Activated CD4-positive, alpha-beta memory T cell treated with anti-CD3 and anti-CD28 coated beads for 36 hours (primary cell): ENCODE measurements around the gene TRPM7. TPM values are rescaled to one million over a fixed set of nuclear protein-coding genes. Genes with fewer than 3 reads are reported as not detected.
"Not testable (repeated sequence)": the region's sequence is repeated elsewhere in the genome, so short reads cannot be mapped to it uniquely, and the experiment has no call there.

Experiments used
- CTCF ChIA-PET: fragments of 350-600 bp; sonication (Branson Sonifier 250); formaldehyde crosslinking; loops from one replicate; lab custom pipeline; 2021; ENCODE audit warnings: antibody characterized with exemption, inconsistent platforms; lab: Charles Lee
- POLR2A ChIA-PET: fragments of 350-600 bp; sonication (Branson Sonifier 250); formaldehyde crosslinking; loops from one replicate; lab custom pipeline; 2021; ENCODE audit warnings: antibody characterized with exemption; lab: Charles Lee
- DNase-seq: peaks from one replicate; pipeline ENCODE4 v3.0.0-alpha.2; 2020
- H3K27ac Mint-ChIP-seq: one replicate; pipeline ENCODE4 v1.8.0; 2021; ENCODE audit warnings: mixed read lengths
- H3K27me3 Mint-ChIP-seq: one replicate; pipeline ENCODE4 v1.8.0; 2021; ENCODE audit warnings: mixed read lengths
- H3K36me3 Mint-ChIP-seq: one replicate; pipeline ENCODE4 v1.8.0; 2021; ENCODE audit warnings: mixed read lengths
- H3K4me1 Mint-ChIP-seq: one replicate; pipeline ENCODE4 v1.8.0; 2021; ENCODE audit warnings: low read depth, mixed read lengths
- H3K4me3 Mint-ChIP-seq: one replicate; pipeline ENCODE4 v1.8.0; 2021; ENCODE audit warnings: mild to moderate bottlenecking, mixed read lengths
- H3K9me3 Mint-ChIP-seq: one replicate; pipeline ENCODE4 v1.8.0; 2021; ENCODE audit warnings: mixed read lengths
- intact Hi-C: fragments of 100-400 bp; cut with micrococcal nuclease; formaldehyde crosslinking; loops from one replicate; pipeline ENCODE4 v1.15.1; 2023
- total RNA-seq, 2 experiments: library from RNA; stranded (reverse); gene quantifications; one replicate each; pipeline ENCODE4 v1.2.3, GENCODE V29; 2021

TRPM7 gene
- 10 to 100 TPM; 37.4 to 44.8 TPM for total RNA-seq

GRCh38 chr15:50686469-50687301 is at the start of gene TRPM7:
Gene TRPM7 (minus strand): TSS chr15:50686797. CDS start chr15:50686533, 264 bp downstream.
- peak; percentile 93 for DNase-seq
- ChIA-PET CTCF (interaction anchor here (2.3 kb wide), 1 partner anchor 11 kb away, joined by 15 read pairs; no protein-coding TSS in a partner anchor), POLR2A (interaction anchor here (1.1 to 2.0 kb wide), 5 partner anchors 11 to 223 kb away, joined by 3 to 8 read pairs (median 4); partner anchors contain the start of gene SPPL2A)
- Mint-ChIP-seq H3K27me3 (no peaks in the 10 kb centered on the region), H3K36me3 (peaks cover 32% of the 10 kb centered on the region), H3K4me1 (peaks cover 51% of the 10 kb centered on the region), H3K4me3 (peak within 1 kb of the TSS; percentile 99), H3K9me3 (no peaks in the 10 kb centered on the region), H3K27ac (peak within 1 kb of the TSS; percentile 100)
- intact Hi-C loops, result loop anchor here (1.0 to 2.0 kb wide), 5 partner anchors 32 to 332 kb away; partner anchors contain the start of gene GABPB1

DNA sequence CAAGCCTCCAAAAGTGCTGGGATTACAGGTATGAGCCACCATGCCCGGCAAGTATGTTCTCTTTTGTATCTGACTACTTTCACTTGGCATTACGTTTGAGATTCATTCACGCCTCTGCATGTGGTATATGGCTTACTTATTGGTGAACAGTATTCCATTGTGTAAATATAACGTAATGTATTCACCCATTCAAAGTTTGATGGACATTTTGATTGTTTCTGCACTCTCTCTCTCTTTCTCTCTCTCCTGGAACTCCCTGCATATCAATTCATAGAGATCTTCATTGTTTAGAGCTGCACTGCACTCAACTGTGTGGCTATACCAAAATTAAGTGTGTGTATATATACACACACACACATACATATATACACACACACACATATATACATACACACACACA is 48.6 kb upstream of the TRPM7 start:
- no peaks in the 10 kb centered on the region for H3K27me3 Mint-ChIP-seq
- H3K27ac Mint-ChIP-seq, result no peak overlapping the region
- H3K36me3 Mint-ChIP-seq, result peaks cover 39% of the 10 kb centered on the region
- CTCF ChIA-PET, result no interaction called here
- no peak for DNase-seq
- intact Hi-C loops, result no loop called here
- POLR2A ChIA-PET, result no interaction called here
- no peaks in the 10 kb centered on the region for H3K9me3 Mint-ChIP-seq
- H3K4me1 Mint-ChIP-seq, result no peaks in the 10 kb centered on the region
- H3K4me3 Mint-ChIP-seq, result no peak overlapping the region

GRCh38 chr15:50726315-50726714 is 39.7 kb upstream of the TRPM7 start:
- CTCF ChIA-PET, result interaction anchor here (1.3 to 1.5 kb wide), 2 partner anchors 50 to 150 kb away, joined by 6 to 10 read pairs; no protein-coding TSS in a partner anchor
- intact Hi-C loops, result loop anchor here (10.0 kb wide), 1 partner anchor 68 kb away; no protein-coding TSS in a partner anchor
- no peak overlapping the region for H3K4me3 Mint-ChIP-seq
- H3K36me3 Mint-ChIP-seq, result peaks cover 20% of the 10 kb centered on the region
- peaks cover 12% of the 10 kb centered on the region for H3K4me1 Mint-ChIP-seq
- no peaks in the 10 kb centered on the region for H3K9me3 Mint-ChIP-seq
- no peak for DNase-seq
- H3K27me3 Mint-ChIP-seq, result no peaks in the 10 kb centered on the region
- POLR2A ChIA-PET, result interaction anchor here (0.6 kb wide), 1 partner anchor 38 kb away, joined by 3 read pairs; no protein-coding TSS in a partner anchor
- no peak overlapping the region for H3K27ac Mint-ChIP-seq

- ChIA-PET POLR2A (no interaction called here), CTCF (interaction anchor here (0.6 to 1.7 kb wide), 3 partner anchors 11 to 138 kb away, joined by 3 to 4 read pairs (median 4); no protein-coding TSS in a partner anchor)
- H3K27ac Mint-ChIP-seq, result no peak overlapping the region
- no peak for DNase-seq
- no peaks in the 10 kb centered on the region for H3K27me3 Mint-ChIP-seq
- no peaks in the 10 kb centered on the region for H3K4me1 Mint-ChIP-seq
- intact Hi-C loops, result no loop called here
- no peak overlapping the region for H3K4me3 Mint-ChIP-seq
- H3K9me3 Mint-ChIP-seq, result no peaks in the 10 kb centered on the region
- peaks cover 14% of the 10 kb centered on the region for H3K36me3 Mint-ChIP-seq
These were observed 32.1 kb upstream of the TRPM7 start for GRCh38 chr15:50718700-50719125.

GRCh38 chr15:50712018-50712417 is 25.4 kb upstream of the TRPM7 start:
- H3K4me1 Mint-ChIP-seq, result no peaks in the 10 kb centered on the region
- H3K27me3 Mint-ChIP-seq, result no peaks in the 10 kb centered on the region
- POLR2A ChIA-PET, result interaction anchor here (0.5 kb wide), 1 partner anchor 13 kb away, joined by 3 read pairs; no protein-coding TSS in a partner anchor
- no peak overlapping the region for H3K27ac Mint-ChIP-seq
- no peak for DNase-seq
- no peaks in the 10 kb centered on the region for H3K9me3 Mint-ChIP-seq
- CTCF ChIA-PET, result no interaction called here
- intact Hi-C loops, result no loop called here
- no peak overlapping the region for H3K4me3 Mint-ChIP-seq
- peaks cover 7% of the 10 kb centered on the region for H3K36me3 Mint-ChIP-seq

DNA sequence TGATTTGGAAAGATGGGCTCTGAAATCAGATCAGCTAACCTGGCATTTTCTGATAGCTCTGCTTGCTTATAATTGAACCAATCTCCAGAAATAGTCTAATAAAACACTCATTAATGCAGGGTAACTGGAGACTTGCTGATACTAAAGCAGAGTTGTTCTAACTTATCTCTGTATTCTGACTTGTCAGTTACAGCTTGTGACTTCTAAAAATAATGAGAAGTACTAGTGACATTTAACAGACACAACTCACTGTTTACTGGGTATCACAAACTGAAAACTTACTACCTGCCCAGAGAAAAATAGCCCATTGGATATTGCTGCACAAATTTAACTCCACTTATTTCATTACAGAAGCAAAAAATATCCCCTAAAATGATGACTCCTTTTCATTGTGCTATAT is 24.0 kb upstream of the TRPM7 start:
- H3K4me1 Mint-ChIP-seq, result no peaks in the 10 kb centered on the region
- no peak for DNase-seq
- H3K27me3 Mint-ChIP-seq, result no peaks in the 10 kb centered on the region
- POLR2A ChIA-PET, result no interaction called here
- no peak overlapping the region for H3K27ac Mint-ChIP-seq
- CTCF ChIA-PET, result interaction anchor here (0.6 kb wide), 1 partner anchor 225 kb away, joined by 3 read pairs; no protein-coding TSS in a partner anchor
- intact Hi-C loops, result no loop called here
- H3K9me3 Mint-ChIP-seq, result no peaks in the 10 kb centered on the region
- peaks cover 8% of the 10 kb centered on the region for H3K36me3 Mint-ChIP-seq
- no peak overlapping the region for H3K4me3 Mint-ChIP-seq

DNA sequence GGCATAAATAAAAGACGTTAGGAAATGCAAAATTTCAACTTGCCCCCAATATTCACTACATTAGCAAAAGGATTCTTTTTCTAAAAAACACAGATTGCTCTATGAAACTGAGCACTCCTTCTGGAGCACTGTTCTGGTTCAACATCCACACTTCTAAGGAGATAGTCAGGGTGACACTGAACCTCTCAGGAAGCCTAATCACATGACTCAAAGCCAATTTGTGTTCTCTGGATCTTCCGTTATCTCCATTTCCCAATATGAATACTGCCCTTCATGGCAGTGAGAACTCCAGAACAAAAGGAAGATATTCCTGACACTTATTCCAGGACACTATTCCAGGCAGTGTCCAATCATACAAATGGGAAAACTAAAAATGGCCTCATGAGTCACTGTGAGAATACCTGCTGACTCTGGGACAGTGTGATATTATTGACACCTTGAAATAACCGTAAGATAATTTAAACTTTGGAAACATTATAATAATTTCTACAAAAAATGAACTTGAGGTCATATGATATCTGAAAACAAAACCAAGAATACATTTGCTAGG is 21.4 kb upstream of the TRPM7 start:
- CTCF ChIA-PET, result no interaction called here
- intact Hi-C loops, result no loop called here
- POLR2A ChIA-PET, result no interaction called here
- H3K36me3 Mint-ChIP-seq, result peaks cover 10% of the 10 kb centered on the region
- no peak for DNase-seq
- H3K27me3 Mint-ChIP-seq, result no peaks in the 10 kb centered on the region
- no peaks in the 10 kb centered on the region for H3K9me3 Mint-ChIP-seq
- no peak overlapping the region for H3K4me3 Mint-ChIP-seq
- H3K27ac Mint-ChIP-seq, result no peak overlapping the region
- no peaks in the 10 kb centered on the region for H3K4me1 Mint-ChIP-seq

DNA sequence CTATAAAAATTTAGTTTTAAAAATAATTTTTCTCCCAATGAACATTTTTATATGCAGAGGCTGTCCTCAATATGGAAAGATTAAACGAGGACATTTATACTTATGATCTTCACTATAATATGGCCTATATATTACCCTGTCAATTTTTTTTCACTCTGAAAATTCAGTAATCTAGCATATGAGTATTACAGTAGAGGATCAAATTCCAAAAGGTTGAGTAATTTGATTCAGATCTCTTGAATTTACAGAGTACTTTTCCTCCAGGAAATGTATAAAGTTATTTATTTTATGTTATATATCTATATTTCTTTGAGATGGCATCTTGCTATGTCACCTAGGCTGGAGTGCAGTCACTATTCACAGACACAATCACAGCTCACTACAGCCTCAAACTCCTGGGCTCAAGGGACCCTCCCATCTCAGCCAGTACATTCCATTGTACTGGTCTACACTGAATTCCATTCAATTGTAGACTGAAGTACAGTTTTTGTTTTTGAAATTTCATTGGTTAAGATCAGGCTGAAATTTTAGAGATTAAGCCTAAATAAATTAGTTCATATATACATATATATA is 16.3 kb upstream of the TRPM7 start:
- no peaks in the 10 kb centered on the region for H3K9me3 Mint-ChIP-seq
- no peak overlapping the region for H3K4me3 Mint-ChIP-seq
- CTCF ChIA-PET, result no interaction called here

DNA sequence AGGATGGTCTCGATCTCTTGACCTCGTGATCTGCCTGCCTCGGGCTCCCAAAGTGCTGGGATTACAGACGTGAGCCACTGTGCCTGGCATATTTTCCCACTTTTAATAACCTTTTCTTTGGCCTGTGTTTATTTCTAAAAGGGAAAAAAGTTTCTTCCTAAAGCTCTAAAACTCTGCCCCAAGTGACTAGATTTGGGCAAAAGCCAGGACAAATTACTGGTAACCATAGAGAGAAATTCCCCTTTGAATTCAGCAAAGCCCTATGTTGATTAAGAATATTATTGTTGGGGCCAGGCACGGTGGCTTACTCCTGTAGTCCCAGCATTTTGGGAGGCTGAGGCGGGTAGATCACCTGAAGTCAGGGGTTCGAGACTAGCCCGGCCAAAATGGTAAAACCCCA is 11.5 kb upstream of the TRPM7 start:
- H3K36me3 Mint-ChIP-seq, result peaks cover 3% of the 10 kb centered on the region
- intact Hi-C loops, result no loop called here
- ChIA-PET POLR2A (no interaction called here), CTCF (no interaction called here)
- peaks cover 2% of the 10 kb centered on the region for H3K4me1 Mint-ChIP-seq
- no peaks in the 10 kb centered on the region for H3K9me3 Mint-ChIP-seq
- no peak for DNase-seq
- no peaks in the 10 kb centered on the region for H3K27me3 Mint-ChIP-seq
- no peak overlapping the region for H3K27ac Mint-ChIP-seq
- H3K4me3 Mint-ChIP-seq, result no peak overlapping the region

More for the DNA sequence above, 16.3 kb upstream of the TRPM7 start:
- Mint-ChIP-seq H3K36me3 (peaks cover 10% of the 10 kb centered on the region), H3K4me1 (no peaks in the 10 kb centered on the region), H3K27ac (no peak overlapping the region), H3K27me3 (no peaks in the 10 kb centered on the region)
- POLR2A ChIA-PET, result no interaction called here
- intact Hi-C loops, result no loop called here
- DNase-seq, result no peak

DNA sequence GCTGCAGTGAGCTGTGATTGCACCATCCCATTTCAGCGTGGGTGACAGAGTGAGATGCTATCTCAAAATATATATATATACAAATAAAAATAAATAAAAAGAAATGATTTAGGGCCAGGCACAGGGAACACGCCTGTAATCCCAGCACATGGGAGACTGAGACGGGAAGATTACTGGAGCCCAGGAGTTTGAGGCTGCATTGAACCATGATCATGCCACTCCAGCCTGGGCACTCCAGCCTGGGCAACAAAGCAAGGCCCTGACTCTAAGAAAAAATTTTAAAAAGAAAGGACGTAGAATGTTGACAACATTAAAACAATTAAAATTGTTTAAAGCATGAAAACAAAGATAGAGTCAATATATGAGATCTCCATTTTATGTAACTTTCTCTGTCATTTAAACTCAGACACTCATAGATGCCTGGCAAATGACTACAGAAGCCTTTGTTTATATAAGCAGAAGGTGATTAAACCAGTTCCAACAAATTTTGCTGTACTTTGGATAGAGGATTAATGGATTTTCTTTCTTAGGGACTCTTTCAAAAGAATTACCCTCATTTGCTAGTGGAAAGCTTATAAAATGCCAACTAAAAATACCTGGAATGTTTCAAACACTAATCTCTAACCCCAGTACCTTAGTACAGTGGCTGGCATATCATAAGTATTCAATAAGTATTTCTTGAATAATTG is 10.7 kb upstream of the TRPM7 start:
- Mint-ChIP-seq H3K4me1 (peaks cover 2% of the 10 kb centered on the region), H3K27ac (no peak overlapping the region), H3K36me3 (peaks cover 2% of the 10 kb centered on the region), H3K4me3 (no peak overlapping the region), H3K9me3 (no peaks in the 10 kb centered on the region), H3K27me3 (no peaks in the 10 kb centered on the region)
- ChIA-PET POLR2A (no interaction called here), CTCF (no interaction called here)
- DNase-seq, result no peak
- intact Hi-C loops, result no loop called here

DNA sequence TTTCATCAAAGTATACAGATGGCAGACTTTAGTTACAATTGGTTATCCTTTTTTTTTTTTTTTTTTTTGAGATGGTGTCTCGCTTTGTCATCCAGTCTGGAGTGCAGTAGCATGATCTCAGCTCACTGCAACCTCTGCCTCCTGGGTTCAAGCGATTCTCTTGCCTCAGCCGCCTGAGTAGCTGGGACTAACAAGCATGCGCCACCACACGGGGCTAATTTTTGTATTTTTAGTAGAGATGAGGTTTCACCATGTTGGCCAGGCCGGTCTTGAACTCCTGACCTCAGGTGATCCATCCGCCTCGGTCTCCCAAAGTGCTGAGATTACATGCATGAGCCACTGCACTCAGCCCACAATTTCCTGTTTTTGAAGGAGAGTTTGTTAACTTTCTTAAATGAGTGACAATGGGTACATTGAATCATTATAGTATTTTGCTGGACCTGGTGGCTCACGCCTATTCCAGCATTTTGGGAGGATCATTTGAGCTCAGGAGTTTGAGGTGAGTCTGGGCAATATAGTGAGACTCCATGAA is 8.1 kb upstream of the TRPM7 start:
- H3K4me3 Mint-ChIP-seq, H3K4me1 Mint-ChIP-seq, H3K36me3 Mint-ChIP-seq, H3K9me3 Mint-ChIP-seq, intact Hi-C loops, H3K27me3 Mint-ChIP-seq, H3K27ac Mint-ChIP-seq, POLR2A ChIA-PET: not testable (repeated sequence)
- peak; percentile 51 for DNase-seq
- CTCF ChIA-PET, result interaction anchor here (1.9 kb wide), 1 partner anchor 182 kb away, joined by 4 read pairs; no protein-coding TSS in a partner anchor
